Measurements from ENCODE around the gene GRAMD1B.
A peak's percentile ranks its signal among the peaks of the same experiment; 100 is the strongest.

The GRAMD1B gene

DNA sequence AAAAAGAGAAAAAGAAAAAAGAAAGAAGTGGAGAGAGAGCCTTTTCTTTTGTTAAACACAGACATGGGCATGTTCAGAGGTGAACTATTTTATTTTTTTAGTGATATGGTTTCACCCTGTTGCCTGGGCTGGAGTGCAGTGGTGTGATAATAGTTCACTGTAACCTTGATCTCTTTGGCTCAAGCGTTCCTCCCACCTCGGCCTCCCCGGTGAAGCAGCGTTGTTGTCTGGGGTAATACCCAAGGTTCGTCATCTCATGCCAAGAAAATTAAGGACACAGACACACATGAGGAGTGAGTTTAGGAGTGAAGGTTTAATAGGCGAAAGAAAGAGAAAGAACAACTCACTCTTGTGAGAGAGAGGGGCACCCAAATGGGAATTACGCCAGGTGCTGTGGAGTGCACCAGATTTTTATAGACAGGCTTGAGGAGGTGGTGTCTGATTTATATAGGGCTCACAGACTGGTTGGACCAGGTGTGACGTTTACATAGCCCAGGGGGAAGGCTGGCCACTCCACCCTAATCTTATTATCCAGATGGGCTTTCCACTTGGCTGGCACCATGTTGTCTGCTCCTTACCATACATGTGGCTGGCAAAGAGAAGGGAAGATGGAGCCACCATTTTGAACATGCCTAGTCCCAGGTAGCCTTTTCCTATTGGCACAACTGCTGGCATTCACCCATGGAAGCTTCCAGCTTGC lies 42.3 kb downstream of the GRAMD1B start:
- H3K4me3 ChIP-seq (ENCODE audit: low read depth, low read length), result no peak overlapping the region
- TF ChIP-seq, protein P1, sequence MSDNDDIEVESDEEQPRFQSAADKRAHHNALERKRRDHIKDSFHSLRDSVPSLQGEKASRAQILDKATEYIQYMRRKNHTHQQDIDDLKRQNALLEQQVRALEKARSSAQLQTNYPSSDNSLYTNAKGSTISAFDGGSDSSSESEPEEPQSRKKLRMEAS (IDR thresholded peaks at IDR 0.05; ENCODE audit: low read depth, low read length), result no peak
- TF ChIP-seq, protein P2, sequence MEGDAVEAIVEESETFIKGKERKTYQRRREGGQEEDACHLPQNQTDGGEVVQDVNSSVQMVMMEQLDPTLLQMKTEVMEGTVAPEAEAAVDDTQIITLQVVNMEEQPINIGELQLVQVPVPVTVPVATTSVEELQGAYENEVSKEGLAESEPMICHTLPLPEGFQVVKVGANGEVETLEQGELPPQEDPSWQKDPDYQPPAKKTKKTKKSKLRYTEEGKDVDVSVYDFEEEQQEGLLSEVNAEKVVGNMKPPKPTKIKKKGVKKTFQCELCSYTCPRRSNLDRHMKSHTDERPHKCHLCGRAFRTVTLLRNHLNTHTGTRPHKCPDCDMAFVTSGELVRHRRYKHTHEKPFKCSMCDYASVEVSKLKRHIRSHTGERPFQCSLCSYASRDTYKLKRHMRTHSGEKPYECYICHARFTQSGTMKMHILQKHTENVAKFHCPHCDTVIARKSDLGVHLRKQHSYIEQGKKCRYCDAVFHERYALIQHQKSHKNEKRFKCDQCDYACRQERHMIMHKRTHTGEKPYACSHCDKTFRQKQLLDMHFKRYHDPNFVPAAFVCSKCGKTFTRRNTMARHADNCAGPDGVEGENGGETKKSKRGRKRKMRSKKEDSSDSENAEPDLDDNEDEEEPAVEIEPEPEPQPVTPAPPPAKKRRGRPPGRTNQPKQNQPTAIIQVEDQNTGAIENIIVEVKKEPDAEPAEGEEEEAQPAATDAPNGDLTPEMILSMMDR (IDR thresholded peaks at IDR 0.05; ENCODE audit: low read depth, low read length), result no peak
- TF ChIP-seq MYC (IDR thresholded peaks at IDR 0.05; ENCODE audit: low read depth, low read length) (no peak), POLR2A (IDR thresholded peaks at IDR 0.05; ENCODE audit: extremely low read depth, insufficient read length) (no peak)
- no peak for DNase-seq (ENCODE audit: low read depth)

DNA sequence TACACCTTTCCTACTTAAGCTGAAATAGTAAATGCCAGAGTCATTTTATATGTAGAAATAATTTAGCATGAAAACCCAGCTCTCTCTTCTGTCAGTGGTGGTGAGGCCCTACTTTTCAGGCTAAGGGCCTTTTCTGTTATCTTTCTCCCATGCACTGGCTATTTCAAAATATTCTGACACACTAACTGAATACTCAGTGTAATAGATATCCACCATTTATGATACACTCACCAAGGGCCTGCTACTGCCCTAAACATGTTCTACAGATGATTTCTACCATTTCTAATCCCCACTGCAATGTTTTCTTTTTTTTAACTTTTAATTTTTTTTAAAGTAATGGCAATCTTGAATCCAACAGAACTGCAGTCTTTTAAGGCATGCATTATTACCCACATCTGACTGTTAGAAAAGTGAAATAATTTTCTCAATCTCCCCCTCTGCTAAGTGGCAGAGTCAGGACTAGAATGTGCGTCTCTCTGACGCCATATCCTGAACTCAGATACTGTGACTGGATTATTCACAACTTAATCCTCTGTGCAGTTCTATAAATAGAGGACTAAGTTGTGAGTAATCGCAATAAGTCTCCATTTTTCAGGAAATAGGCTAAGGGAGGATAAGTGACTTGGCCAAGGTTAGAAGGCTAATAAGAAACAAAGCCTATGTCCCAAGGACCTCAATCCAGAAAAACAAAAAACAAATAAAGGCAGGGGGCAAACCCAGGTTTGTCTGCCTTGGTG lies 44.0 kb downstream of the GRAMD1B start:
- TF ChIP-seq POLR2A (IDR thresholded peaks at IDR 0.05; ENCODE audit: extremely low read depth, insufficient read length) (no peak), MYC (IDR thresholded peaks at IDR 0.05; ENCODE audit: low read depth, low read length) (no peak)
- TF ChIP-seq, protein P2 (IDR thresholded peaks at IDR 0.05; ENCODE audit: low read depth, low read length), result no peak
- TF ChIP-seq, protein P1 (IDR thresholded peaks at IDR 0.05; ENCODE audit: low read depth, low read length), result no peak
- DNase-seq (ENCODE audit: low read depth), result peak; percentile 70
- no peak overlapping the region for H3K4me3 ChIP-seq (ENCODE audit: low read depth, low read length)

DNA sequence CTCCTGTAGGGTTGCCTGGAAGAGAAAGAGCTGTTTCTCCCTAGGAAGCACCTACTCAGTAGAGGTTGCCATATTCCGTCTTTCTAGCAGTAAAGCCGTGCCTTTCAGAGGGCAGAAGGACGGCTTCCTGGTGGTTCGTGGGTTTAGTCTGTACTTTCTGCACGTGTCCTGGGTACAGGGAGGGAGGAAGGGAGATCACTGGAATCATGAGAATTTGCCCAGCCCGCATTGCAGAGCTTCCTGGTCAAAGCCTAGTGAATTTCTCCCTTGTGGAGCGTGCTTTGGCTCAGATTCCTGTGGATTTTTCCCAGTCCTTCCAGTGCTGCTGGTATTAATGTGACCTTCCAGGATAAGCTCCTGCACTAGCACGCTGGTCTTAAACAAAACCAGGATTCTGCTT lies 44.9 kb downstream of the GRAMD1B start:
- no peak for TF ChIP-seq POLR2A (IDR thresholded peaks at IDR 0.05; ENCODE audit: extremely low read depth, insufficient read length)
- TF ChIP-seq MYC (IDR thresholded peaks at IDR 0.05; ENCODE audit: low read depth, low read length), result no peak
- TF ChIP-seq, protein P2 (IDR thresholded peaks at IDR 0.05; ENCODE audit: low read depth, low read length), result no peak
- TF ChIP-seq, protein P1 (IDR thresholded peaks at IDR 0.05; ENCODE audit: low read depth, low read length), result no peak
- H3K4me3 ChIP-seq (ENCODE audit: low read depth, low read length), result no peak overlapping the region
- DNase-seq (ENCODE audit: low read depth), result no peak

DNA sequence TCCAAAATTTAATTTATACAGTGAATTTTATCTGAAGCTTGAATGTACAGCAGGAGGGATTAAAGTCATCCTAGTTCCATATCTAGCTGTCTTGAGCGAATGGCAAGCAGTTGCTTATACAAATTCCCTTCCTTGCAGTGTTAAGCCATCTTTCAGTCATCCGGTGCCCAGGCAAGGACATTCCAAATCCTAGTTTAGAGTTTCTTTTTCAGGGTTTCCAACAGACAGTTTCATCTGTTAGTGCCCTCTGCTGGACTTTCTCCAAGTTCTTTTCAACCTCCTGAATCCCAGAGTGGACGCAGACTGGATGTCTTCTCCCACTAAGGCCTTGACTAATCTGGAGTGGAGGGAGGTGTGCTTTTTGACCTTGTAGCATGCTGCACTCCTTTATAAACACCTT lies 45.4 kb downstream of the GRAMD1B start:
- DNase-seq (ENCODE audit: low read depth), result peak; percentile 43
- TF ChIP-seq MYC (IDR thresholded peaks at IDR 0.05; ENCODE audit: low read depth, low read length) (no peak), POLR2A (IDR thresholded peaks at IDR 0.05; ENCODE audit: extremely low read depth, insufficient read length) (no peak)
- TF ChIP-seq, protein P1 (IDR thresholded peaks at IDR 0.05; ENCODE audit: low read depth, low read length), result no peak
- TF ChIP-seq, protein P2 (IDR thresholded peaks at IDR 0.05; ENCODE audit: low read depth, low read length), result peak; percentile 22
- H3K4me3 ChIP-seq (ENCODE audit: low read depth, low read length), result no peak overlapping the region

DNA sequence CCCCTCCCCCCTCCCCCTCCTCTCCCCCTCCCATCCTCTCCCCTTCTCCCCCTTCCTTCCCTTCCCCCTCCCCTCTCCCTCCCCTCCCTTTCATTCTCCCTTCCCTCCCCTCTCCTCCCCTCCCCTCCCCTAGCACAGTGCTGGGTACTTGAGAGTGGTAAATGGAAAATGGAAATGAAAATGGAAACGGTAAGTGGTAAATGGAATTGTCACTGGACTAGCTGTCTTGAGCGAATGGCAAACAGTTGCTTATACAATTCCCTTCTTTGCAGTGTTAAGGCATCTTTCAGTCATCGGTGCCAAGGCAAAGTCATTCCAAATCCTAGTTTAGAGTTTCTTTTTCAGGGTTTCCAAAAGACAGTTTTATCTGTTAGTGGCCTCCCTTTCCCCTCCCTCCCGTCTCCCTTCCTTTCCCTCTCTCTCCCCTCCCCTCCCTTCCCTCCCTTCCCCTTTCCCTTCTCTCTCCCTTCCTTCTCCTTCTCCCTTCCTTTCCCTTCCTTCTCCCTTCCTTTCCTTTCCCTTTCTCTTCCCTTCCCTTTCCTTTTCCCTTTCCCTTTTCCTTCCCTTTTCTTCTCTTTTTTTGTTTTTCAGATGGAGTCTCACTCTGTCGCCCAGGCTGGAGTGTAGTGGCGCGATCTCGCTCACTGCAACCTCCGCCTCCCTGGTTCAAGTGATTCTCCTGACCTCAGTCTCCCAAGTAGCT lies 47.3 kb downstream of the GRAMD1B start:
- TF ChIP-seq, protein P1 (IDR thresholded peaks at IDR 0.05; ENCODE audit: low read depth, low read length), result no peak
- TF ChIP-seq, protein P2 (IDR thresholded peaks at IDR 0.05; ENCODE audit: low read depth, low read length), result no peak
- TF ChIP-seq POLR2A (IDR thresholded peaks at IDR 0.05; ENCODE audit: extremely low read depth, insufficient read length) (no peak), MYC (IDR thresholded peaks at IDR 0.05; ENCODE audit: low read depth, low read length) (no peak)
- DNase-seq (ENCODE audit: low read depth), result no peak
- H3K4me3 ChIP-seq (ENCODE audit: low read depth, low read length), result no peak overlapping the region
